Hepatocyte (in vitro differentiated cells): ENCODE results near the gene TADA3.

Source experiments
- EZH2 ChIP-seq: fragments of 200-600 bp; sonication (generic); IDR thresholded peaks from 2 replicates; pipeline ENCODE4 v1.6.1; 2016; ENCODE audit warnings: antibody characterized with exemption, mild to moderate bottlenecking, borderline replicate concordance
- EZH2phosphoT487 ChIP-seq: fragments of 200-600 bp; sonication (generic); IDR thresholded peaks from one replicate; pipeline ENCODE4 v1.6.1; 2018; ENCODE audit warnings: antibody characterized with exemption, mild to moderate bottlenecking, low read depth, moderate library complexity; ENCODE audit not compliant: unreplicated experiment, severe bottlenecking
- TF ChIP-seq, protein P1 (sequence below): fragments of 200-600 bp; sonication (generic); IDR thresholded peaks from 2 replicates; pipeline ENCODE4 v1.5.1; 2016; ENCODE audit warnings: antibody characterized with exemption, mild to moderate bottlenecking; ENCODE audit not compliant: poor library complexity

- TF ChIP-seq, protein P1, sequence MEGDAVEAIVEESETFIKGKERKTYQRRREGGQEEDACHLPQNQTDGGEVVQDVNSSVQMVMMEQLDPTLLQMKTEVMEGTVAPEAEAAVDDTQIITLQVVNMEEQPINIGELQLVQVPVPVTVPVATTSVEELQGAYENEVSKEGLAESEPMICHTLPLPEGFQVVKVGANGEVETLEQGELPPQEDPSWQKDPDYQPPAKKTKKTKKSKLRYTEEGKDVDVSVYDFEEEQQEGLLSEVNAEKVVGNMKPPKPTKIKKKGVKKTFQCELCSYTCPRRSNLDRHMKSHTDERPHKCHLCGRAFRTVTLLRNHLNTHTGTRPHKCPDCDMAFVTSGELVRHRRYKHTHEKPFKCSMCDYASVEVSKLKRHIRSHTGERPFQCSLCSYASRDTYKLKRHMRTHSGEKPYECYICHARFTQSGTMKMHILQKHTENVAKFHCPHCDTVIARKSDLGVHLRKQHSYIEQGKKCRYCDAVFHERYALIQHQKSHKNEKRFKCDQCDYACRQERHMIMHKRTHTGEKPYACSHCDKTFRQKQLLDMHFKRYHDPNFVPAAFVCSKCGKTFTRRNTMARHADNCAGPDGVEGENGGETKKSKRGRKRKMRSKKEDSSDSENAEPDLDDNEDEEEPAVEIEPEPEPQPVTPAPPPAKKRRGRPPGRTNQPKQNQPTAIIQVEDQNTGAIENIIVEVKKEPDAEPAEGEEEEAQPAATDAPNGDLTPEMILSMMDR = no peak
- no peak for TF ChIP-seq EZH2
- TF ChIP-seq EZH2phosphoT487 = no peak
These were observed 59.5 kb downstream of the TADA3 start for GRCh38 chr3:9732740-9733115.
